Ovary (tissue), 9 donors: ENCODE results near the gene RFC3. TPM values are rescaled to one million over a fixed set of nuclear protein-coding genes. Genes with fewer than 3 reads are reported as not detected.

Source experiments
- DNase-seq, 5 donors: peaks; one replicate each; pipeline ENCODE4 v3.0.0-alpha.2; 2019 to 2020
- H3K27ac ChIP-seq, 2 donors: fragments of 200-600 bp; one replicate each; pipeline versions ENCODE4 v1.5.1 to v1.8.0; 2019 to 2022
- H3K27me3 ChIP-seq: fragments of 200-600 bp; one replicate; pipeline ENCODE4 v1.8.0; 2022
- H3K36me3 ChIP-seq: fragments of 200-600 bp; sonication (generic); one replicate; pipeline ENCODE4 v1.5.1; 2019
- H3K4me1 ChIP-seq: one replicate; pipeline ENCODE4 v1.8.1; 2013; ENCODE audit warnings: mild to moderate bottlenecking, moderate library complexity; ENCODE audit not compliant: insufficient read depth
- H3K4me3 ChIP-seq: fragments of 200-600 bp; sonication (generic); one replicate; pipeline ENCODE4 v1.5.1; 2017
- H3K9me3 ChIP-seq, 2 donors: fragments of 200-600 bp in 1 of 2; sonication (generic) in 1 of 2; one replicate each; pipeline versions ENCODE4 v1.5.1 to v1.8.1; 2013 to 2019; ENCODE audit warnings: mild to moderate bottlenecking in 1 of 2, moderate library complexity in 1 of 2
- CTCF ChIP-seq, 3 donors: fragments of 450-650 bp in 2 of 3; fragments of 200-600 bp in 1 of 3; IDR thresholded peaks; one replicate each; pipeline versions ENCODE4 v1.5.1 to v1.8.0; 2016 to 2022; ENCODE audit warnings: antibody characterized with exemption in 3 of 3, mild to moderate bottlenecking in 1 of 3
- EP300 ChIP-seq: sonication (generic); formaldehyde crosslinking; IDR thresholded peaks from one replicate; pipeline ENCODE4 v1.6.1; 2017; ENCODE audit warnings: antibody characterized with exemption
- POLR2A ChIP-seq: fragments of 450-650 bp; IDR thresholded peaks from one replicate; pipeline ENCODE4 v1.6.1; 2017; ENCODE audit warnings: antibody characterized with exemption, mild to moderate bottlenecking, moderate library complexity
- WGBS, 3 donors: extraction: QIAGEN DNeasy Blood & Tissue Kit in 1 of 3; methylation state at CpG; one replicate each; pipeline versions ENCODE4 v1.1.5 to v1.1.7; 2013 to 2017; 5-methylcytosine and 5-hydroxymethylcytosine counted together
- intact Hi-C, 4 donors: fragments of 100-400 bp; cut with DNase I; formaldehyde crosslinking; loops; one replicate each; pipeline versions ENCODE4 v1.11.0 to v1.15.1; 2022 to 2023
- polyA plus RNA-seq, 2 donors: library from polyadenylated mRNA; stranded (reverse); fragments of 200-250 nt in 1 of 2; fragments of 350-450 nt in 1 of 2; fragmentation: Illumina TruSeq in 1 of 2; extraction: RNeasy Lipid Tissue Mini Kit (QIAGEN cat#74804) in 1 of 2; gene quantifications; one replicate each; pipeline ENCODE4 v1.2.3, GENCODE V29; 2013 to 2014
- total RNA-seq, 7 donors: library from RNA; depleted of rRNA in 2 of 7; stranded (reverse); fragments of >200 nt in 2 of 7; fragmentation: NEBNext Ultra II Directional in 3 of 7; extraction: Animal tissue kit (Norgen Biotek cat#: 25700) in 3 of 7; gene quantifications; one replicate each; pipeline versions ENCODE4 v1.1.0 to v1.2.4, GENCODE V29; 2016 to 2023
- donor health status: DM: no; HTN: no; CAD: no; lungs with moderate emphysema.
- donor health status: DM: no; HTN: no; CAD: no.
- donor health status: Bipolar disorder and iron deficiency.
- donor health status: DM: yes; HTN: yes; CAD: no.
- donor health status: DM: no; HTN: no; CAD: no.
- donor health status: DM: yes; HTN: yes; CAD: no.

RFC3 gene
- total and polyA plus RNA-seq, 9 donors: 6.9 to 9.4 (median 7.5) TPM

GRCh38 chr13:33875618-33876401 is 57.9 kb downstream of the RFC3 start:
- H3K27ac ChIP-seq: no peak overlapping the region
- H3K4me1 ChIP-seq: no peaks in the 10 kb centered on the region
- no peak for DNase-seq
- TF ChIP-seq CTCF (IDR thresholded peaks at IDR 0.05) (no peak), EP300 (no peak), POLR2A (no peak)
- 80 to 82% (median 82%) methylated on average over 10 of the region's 10 CpGs for WGBS, 3 donors
- H3K9me3 ChIP-seq: no peaks in the 10 kb centered on the region
- no peaks in the 10 kb centered on the region for H3K36me3 ChIP-seq
- H3K27me3 ChIP-seq: no peaks in the 10 kb centered on the region
- intact Hi-C loops: no loop called here
- H3K4me3 ChIP-seq: no peak overlapping the region

GRCh38 chr13:33876716-33877394 is 58.9 kb downstream of the RFC3 start:
- intact Hi-C loops: no loop called here
- no peak overlapping the region for H3K27ac ChIP-seq
- H3K4me3 ChIP-seq: no peak overlapping the region
- no peaks in the 10 kb centered on the region for H3K27me3 ChIP-seq
- DNase-seq: no peak
- H3K4me1 ChIP-seq: no peaks in the 10 kb centered on the region
- WGBS, 3 donors: 81 to 87% (median 84%) methylated on average over 5 of the region's 5 CpGs
- H3K9me3 ChIP-seq: no peaks in the 10 kb centered on the region
- H3K36me3 ChIP-seq: no peaks in the 10 kb centered on the region
- no peak for TF ChIP-seq POLR2A
- TF ChIP-seq CTCF (IDR thresholded peaks at IDR 0.05): no peak
- TF ChIP-seq EP300: no peak

GRCh38 chr13:33879118-33879517 is 61.2 kb downstream of the RFC3 start:
- Histone ChIP-seq H3K4me3 (no peak overlapping the region), H3K9me3 (no peaks in the 10 kb centered on the region), H3K27ac (no peak overlapping the region), H3K4me1 (no peaks in the 10 kb centered on the region), H3K36me3 (no peaks in the 10 kb centered on the region), H3K27me3 (no peaks in the 10 kb centered on the region)
- intact Hi-C loops: no loop called here
- TF ChIP-seq EP300: no peak
- TF ChIP-seq CTCF (IDR thresholded peaks at IDR 0.05): no peak
- TF ChIP-seq POLR2A: no peak
- no peak for DNase-seq
- 45% methylated on average over 2 of the region's 2 CpGs for WGBS, 3 donors

- intact Hi-C loops: no loop called here
- Histone ChIP-seq H3K27me3 (no peaks in the 10 kb centered on the region), H3K36me3 (no peaks in the 10 kb centered on the region), H3K4me1 (peaks cover 3% of the 10 kb centered on the region), H3K27ac (no peak overlapping the region), H3K4me3 (no peak overlapping the region), H3K9me3 (no peaks in the 10 kb centered on the region)
- TF ChIP-seq POLR2A (no peak), CTCF (IDR thresholded peaks at IDR 0.05) (no peak), EP300 (no peak)
- no peak for DNase-seq
Observed at GRCh38 chr13:33882804-33883203, 64.9 kb downstream of the RFC3 start.
